Fibroblast of skin of right quadriceps (primary cell): Measurements from ENCODE around the gene TENM4.
"Not testable (repeated sequence)": the region's sequence is repeated elsewhere in the genome, so short reads cannot be mapped to it uniquely, and the experiment has no call there.

Experiments used
- DNase-seq: peaks from one replicate; pipeline ENCODE4 v3.0.0-alpha.2; 2013

The TENM4 gene

DNA sequence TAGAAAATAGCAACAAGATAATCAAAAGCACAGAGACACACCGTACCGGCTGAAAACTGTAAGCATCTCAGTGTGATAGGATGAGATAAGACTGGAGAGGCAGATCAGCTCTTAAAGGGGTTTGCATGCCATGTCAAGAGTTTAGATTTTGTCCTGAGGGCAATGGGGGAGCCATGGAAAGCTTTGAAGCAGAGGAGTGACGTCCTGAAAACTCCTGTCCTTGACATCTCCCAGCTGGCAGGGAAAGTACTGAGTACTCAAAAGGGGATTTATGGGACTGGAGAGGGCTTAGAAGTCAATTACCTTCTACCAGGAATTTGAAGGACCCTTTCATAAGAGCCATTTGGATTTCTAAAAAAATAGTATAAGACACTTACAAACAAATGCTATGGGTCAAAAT, 445.7 kb downstream of the TENM4 start:
- no peak for DNase-seq

- DNase-seq: no peak
Measured at GRCh38 chr11:78993802-78994430, 446.9 kb downstream of the TENM4 start.

GRCh38 chr11:78991681-78992080, 449.1 kb downstream of the TENM4 start:
- DNase-seq: no peak

DNA sequence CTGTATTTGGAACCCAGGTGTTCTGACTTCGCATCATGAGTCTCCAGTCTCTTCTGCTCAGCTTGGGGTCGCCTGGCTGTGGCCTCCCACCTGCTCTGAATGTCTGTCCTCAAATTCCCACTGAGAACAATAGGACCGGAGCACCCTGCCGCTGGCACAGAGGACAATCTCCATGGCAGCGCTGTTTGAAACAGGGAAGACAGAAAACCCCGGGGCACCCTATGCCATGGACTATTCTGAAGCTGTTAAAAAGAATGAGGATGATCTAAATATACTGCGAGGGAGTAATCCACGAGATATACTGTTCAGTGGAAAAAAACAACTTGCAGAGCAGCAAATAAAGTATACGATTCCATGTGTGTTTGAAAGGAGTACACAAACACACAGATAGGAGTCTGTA, 450.6 kb downstream of the TENM4 start:
- DNase-seq: no peak

- DNase-seq: no peak
Measured at GRCh38 chr11:78987748-78988147, 453.1 kb downstream of the TENM4 start.

GRCh38 chr11:78986305-78986704, 454.5 kb downstream of the TENM4 start:
- no peak for DNase-seq

DNA sequence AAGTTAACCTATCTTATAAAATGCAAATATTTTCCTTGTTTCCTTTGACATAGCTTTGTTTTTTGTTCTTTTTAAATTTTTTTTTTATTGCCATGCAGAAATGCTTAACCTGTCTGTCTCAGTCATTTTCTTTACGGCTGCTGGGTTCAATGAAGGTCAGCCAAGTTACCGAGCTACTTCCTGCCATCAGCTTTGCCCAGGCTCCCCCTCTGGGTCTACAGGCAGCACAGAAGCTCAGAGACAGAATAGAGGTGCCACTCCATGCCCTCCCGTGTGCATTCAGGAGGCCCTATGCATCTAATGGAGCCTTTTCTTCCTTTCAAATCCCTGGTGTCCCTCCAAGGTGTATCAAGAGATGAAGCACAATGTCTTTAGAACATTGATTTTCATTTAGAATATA, 455.2 kb downstream of the TENM4 start:
- DNase-seq: no peak

DNA sequence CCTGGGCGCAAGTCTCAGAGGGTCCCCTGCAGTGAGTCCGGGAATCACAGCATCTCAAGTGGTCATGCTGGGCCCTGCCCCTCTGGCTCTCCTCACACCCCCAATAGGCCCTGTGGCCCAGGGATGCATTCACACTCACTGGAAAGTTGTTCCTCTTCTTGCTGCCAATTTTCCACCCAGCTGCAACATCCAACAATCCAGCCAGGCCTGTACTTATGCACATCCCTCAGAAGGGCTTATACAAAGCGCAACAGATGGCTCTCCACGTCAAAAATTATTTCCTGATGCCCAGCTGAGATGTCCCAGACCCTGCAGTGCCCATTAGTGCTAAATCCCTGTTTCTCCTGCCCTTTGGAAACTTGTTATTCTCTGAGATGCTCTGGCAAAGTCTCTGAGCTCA, 458.4 kb downstream of the TENM4 start:
- no peak for DNase-seq

DNA sequence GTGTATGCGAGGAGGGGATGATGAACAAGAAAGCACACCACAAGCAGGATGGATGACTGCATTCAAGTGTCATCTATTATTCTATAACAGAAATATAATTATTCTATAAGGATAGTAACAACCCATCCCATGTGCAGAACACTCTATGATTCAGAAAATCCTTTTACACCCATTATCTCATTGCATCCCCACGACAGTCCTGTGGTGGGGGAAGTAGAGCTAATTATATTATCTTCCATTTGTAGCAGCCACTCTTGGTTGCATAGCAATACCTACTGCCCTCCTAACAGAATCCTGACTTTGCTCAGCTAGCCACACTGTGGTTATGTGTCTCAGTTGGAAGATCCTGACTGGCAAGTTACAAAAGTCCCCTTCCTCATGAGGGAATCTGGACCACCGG, 459.7 kb downstream of the TENM4 start:
- DNase-seq: no peak

DNA sequence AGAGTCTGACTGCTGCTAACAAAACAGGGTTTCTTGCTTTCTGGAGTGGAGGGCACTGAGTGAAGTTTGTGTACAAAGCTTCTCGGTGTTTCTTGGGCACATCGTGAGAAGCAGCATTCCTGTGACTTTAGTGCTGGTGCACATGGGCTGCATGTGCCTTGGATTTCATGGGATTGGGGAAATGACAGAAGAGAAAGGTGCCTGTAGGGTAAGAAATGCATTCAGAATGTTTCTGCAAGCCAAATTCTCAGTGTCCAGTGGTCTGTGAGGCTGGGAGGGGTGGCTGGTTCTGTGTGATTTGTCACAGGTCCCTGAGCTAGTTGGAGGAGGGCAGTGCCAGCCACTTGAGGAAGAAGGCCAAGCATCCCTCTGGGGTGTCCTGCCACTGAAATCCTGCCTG, 462.0 kb downstream of the TENM4 start:
- DNase-seq: no peak

GRCh38 chr11:78977848-78978247, 463.0 kb downstream of the TENM4 start:
- not testable (repeated sequence) for DNase-seq

DNA sequence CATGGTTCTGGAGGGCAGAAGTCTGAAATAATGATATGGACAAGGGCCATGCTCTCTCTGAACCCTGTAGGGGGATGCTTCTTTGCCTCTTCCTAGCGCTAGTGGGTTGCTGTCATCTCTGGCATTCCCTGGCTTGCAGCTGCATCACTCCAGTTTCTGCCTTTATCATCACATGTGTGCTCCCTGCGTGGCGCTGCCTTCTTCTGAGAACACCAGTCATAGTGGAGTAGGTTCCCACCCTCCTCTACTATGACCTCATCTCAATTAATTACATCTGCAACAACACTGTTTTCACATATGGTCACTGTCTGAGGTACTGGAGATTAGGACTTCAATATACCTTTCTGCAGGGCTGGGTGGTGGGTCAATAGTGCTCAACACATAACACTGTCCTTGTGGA, 463.8 kb downstream of the TENM4 start:
- no peak for DNase-seq

GRCh38 chr11:78975081-78975480, 465.7 kb downstream of the TENM4 start:
- no peak for DNase-seq

DNA sequence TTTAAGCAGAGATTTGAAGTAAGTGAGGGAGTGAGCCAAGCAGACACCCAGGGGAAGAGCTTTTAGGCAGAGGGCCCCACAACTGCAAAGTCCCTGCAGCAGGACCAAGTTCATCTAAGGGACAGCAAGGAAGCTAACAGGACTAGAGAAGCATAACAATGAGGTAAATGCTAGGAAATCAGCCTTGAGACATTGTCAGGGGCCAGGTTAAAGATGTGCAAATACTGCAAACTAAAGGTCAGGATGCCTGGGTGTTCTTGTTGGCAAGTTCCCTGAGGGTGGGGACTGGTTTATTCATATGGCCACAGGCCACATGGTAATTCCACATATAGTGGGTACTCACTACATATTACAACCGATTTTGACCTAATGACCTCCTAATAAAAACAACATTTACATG, 467.0 kb downstream of the TENM4 start:
- DNase-seq: no peak

DNA sequence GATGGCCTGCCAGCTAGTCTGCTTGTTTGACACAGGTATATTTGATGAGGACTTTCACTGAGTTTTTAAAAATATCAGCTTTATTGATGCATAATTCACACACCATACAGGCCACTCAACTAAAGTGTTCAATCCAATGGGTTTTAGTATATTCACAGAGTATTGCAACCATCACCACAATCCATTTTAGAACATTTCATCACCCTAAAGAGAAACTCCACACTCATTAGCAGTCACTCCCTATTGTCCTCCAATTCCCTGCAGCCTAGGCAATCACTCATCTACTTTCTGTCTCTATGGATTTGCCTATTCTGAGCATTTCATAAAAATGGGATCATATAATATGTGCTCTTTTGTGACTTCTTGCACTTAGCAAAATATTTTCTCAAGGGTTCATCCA, 468.2 kb downstream of the TENM4 start:
- DNase-seq: no peak

GRCh38 chr11:78972177-78972576, 468.7 kb downstream of the TENM4 start:
- DNase-seq: no peak

- DNase-seq: no peak
Measured at GRCh38 chr11:78967811-78968210, 473.0 kb downstream of the TENM4 start.

DNA sequence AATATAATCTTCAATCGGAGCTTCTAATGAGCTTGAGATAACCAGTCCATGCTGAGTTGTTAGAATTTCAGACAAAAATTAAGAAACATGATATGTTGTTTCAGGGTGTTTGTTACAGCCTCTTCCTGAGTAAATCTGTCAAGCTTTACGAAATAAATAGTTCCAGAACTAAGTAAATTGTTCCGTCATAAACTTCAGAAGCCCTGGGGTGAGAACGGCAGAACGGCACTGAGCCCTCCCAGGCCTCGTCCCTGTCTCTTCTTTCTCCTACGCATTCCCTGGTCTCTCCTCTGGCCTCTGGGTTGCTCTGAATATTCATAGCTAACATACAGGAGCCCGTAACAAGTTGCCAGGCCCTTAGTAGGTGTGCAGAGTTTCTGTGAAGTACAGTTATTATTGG, 475.4 kb downstream of the TENM4 start:
- DNase-seq: no peak

DNA sequence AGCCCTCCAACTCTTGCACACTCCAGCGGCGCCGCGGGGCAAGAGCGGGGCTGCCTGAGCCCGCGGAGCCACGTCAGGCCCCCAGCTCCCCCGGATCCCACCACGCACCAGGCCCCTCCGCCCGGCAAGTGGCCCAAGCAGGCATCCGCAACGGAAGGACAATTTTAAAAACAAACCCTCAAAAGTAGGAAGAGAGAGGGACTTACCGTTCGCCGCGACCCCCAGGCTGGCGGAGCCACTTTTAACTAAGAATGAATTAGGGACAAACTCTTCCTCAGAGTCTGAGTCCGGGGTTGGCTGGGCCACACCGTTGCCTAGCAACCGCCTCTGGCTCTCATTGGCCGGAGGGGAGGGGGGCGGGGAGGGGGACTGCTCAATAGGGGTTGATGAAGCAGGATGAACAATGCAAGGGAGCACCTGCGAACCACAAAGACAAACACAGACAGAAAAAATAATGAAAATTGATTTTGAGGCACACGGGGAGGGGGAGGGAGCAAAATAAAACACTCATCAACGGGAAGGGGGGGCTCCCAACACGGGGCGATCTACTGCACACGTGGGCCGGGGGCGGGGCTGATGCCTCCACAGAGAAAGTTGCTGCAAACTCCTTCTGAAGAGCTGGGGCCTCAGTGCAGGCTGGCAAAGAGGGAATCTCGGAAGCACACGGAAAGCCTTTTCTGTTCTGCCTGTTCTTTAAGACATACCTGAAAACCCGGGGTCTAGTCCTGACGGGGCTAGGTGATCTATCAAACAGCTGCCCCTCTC, 478.7 kb downstream of the TENM4 start:
- peak; percentile 45 for DNase-seq

DNA sequence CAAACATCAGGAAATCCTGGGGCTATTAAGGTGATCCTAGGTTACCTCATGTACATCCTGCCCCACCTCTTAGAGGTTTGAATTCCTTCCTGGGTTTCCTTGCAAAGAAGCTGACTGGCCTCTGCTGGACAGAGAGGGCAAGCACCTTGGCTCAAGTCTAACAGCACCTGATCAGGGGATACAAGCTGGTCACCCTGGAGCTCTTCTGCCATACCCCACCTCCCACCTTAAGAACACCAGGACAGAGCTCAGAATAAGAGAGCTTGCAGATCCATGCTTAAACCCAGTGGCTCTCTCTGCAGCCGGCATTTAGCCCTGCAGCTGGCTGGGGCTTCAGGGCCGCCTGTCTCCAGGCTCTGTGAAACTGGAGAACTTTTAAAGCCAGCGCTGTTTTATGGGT, 479.6 kb downstream of the TENM4 start:
- no peak for DNase-seq

DNA sequence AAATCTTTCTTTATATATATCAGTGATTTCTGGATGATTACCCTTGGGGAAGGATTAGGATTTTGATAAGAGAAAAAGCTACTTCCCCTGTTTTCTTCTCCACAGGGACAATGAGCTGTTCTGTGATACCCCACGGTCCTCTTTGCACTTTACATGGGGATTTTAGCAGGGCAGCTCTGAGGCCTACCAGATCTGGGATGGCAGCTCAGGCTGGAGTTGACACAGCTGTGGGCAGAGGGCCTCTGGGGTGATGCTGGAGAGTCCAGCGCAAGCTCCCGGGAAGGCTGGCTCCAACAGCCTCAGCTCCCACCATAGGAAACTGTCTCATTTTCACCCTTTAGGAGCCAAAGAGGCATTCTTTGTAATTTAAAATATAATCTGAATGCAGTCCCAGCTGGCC, 482.4 kb downstream of the TENM4 start:
- no peak for DNase-seq

DNA sequence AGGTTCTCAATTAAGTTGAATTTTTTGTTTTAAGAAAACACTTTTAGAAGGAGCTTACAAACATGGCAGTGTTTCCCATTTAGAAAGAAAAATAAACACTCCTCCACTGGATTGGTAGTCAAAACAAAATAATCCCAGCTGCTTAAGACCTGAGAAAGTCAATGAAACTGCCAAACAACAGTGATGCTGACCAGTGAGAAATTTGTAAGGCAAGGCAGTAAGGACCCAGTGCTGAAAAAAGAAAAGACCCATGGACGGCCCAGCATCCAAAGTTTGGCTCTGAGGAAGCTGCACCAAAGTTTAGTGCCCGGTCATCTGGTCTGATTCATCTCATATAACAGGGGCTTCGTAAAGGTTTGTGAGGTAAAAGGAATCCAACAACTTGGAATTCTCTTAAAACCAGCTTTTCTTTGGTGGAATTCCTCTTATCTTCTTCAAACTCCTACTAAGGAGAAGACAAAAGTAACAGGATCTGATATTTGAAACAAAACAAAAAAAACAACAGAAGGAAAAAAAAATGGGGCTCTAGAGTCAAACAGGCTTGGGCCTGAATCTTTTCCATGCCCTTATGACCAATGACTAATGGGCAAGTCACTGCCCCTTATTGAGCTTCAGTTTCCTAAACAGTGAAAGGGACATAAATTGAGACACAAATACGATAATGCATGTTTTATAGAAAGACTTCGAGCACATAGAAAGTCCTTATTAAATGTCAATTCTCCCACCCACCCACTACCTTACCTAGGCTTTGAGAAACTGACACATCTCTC, 483.2 kb downstream of the TENM4 start:
- no peak for DNase-seq

DNA sequence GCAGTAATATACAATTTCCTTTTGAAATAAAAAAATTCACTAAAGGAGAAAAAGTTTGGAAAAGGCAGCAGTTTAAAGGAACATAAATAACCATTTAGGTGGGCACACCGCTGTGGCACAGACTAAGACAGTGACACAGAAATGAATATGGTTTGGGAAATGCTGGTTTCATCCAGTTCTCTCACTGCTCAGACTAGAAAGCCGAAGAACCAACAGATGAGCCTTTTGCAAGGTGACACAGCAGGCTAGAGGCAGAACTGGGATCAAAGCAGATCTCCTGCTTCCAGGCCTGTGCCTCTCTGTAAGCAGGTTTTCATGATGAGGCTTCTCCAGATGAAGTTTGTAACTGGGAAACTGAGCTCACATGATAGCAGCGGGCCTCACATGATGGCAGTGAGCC, 486.1 kb downstream of the TENM4 start:
- DNase-seq: no peak

DNA sequence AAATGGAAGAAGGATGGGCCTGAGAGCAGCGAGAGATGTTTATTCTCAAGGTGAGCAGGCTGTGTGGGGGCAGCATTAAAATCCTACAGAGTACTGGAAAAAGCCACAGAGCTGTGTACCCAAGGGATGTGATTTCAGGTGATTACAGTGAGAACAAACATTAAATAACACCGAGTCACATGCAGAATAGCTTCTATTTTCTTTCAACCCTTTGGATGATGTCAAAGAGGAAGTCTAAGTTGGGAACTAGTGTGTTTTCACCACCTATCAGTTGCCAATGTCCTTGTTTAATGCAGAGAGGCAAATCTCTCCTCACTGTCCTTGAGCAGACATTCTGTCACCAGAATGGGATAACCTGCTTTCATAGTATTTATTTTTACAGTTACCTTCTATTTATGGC, 486.6 kb downstream of the TENM4 start:
- no peak for DNase-seq
